ENCODE measurements around the gene CTNNA3.

The CTNNA3 gene

DNA sequence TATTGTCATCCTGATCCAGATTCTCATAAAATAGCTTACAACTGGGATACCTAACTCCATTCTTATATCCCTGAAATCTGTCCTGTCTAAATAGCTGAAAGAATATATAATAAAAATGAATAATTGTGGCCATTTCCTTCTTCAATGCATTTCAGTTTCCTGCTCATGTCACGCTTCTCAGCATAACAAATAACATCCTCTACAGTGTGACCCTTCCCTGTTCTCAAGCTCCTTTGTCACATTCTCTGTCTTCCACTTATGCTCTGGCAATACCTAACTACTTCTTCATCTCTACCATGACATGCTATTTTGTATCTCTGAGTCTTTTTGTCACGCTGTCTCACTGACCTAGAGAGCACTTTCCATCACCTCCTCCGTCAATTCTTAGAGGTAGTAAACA, 1654.2 kb downstream of the CTNNA3 start (continued):
- TF ChIP-seq ZNF610 (tag by site-specific recombination; IDR thresholded peaks at IDR 0.05; ENCODE audit: borderline replicate concordance): no peak
- no peak for TF ChIP-seq ZNF404 (tag by site-specific recombination; IDR thresholded peaks at IDR 0.05)
- no peak for TF ChIP-seq ZBTB44 (tag by site-specific recombination; IDR thresholded peaks at IDR 0.05)

- CTCF ChIA-PET: no interaction called here
- TF ChIP-seq MZF1 (tag by site-specific recombination; IDR thresholded peaks at IDR 0.05; ENCODE audit: borderline replicate concordance): no peak
- TF ChIP-seq ZNF416 (tag by site-specific recombination; IDR thresholded peaks at IDR 0.05): no peak
- TF ChIP-seq ZNF558 (tag by site-specific recombination; IDR thresholded peaks at IDR 0.05): no peak
- TF ChIP-seq ZNF391 (tag by site-specific recombination; IDR thresholded peaks at IDR 0.05; ENCODE audit: borderline replicate concordance, low read depth): no peak
- TF ChIP-seq, protein P1, sequence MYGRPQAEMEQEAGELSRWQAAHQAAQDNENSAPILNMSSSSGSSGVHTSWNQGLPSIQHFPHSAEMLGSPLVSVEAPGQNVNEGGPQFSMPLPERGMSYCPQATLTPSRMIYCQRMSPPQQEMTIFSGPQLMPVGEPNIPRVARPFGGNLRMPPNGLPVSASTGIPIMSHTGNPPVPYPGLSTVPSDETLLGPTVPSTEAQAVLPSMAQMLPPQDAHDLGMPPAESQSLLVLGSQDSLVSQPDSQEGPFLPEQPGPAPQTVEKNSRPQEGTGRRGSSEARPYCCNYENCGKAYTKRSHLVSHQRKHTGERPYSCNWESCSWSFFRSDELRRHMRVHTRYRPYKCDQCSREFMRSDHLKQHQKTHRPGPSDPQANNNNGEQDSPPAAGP (tag by site-specific recombination; IDR thresholded peaks at IDR 0.05): no peak
- no peak for TF ChIP-seq ZNF624 (tag by site-specific recombination; IDR thresholded peaks at IDR 0.05)
- TF ChIP-seq ZNF132 (tag by site-specific recombination; IDR thresholded peaks at IDR 0.05; ENCODE audit: borderline replicate concordance): no peak
- no peak for TF ChIP-seq PRDM6 (tag by site-specific recombination; IDR thresholded peaks at IDR 0.05)
- TF ChIP-seq ZXDB (tag by site-specific recombination; IDR thresholded peaks at IDR 0.05): no peak
- TF ChIP-seq OSR2 (tag by site-specific recombination; IDR thresholded peaks at IDR 0.05): no peak
- TF ChIP-seq ZNF114 (tag by site-specific recombination; IDR thresholded peaks at IDR 0.05): no peak
- no peak for TF ChIP-seq ZFP37 (tag by site-specific recombination; IDR thresholded peaks at IDR 0.05)
- no peak for TF ChIP-seq ZNF701 (tag by site-specific recombination; IDR thresholded peaks at IDR 0.05)
- no peak for TF ChIP-seq ZNF19 (tag by site-specific recombination; IDR thresholded peaks at IDR 0.05; ENCODE audit: low read depth)
- TF ChIP-seq ZNF645 (tag by site-specific recombination; IDR thresholded peaks at IDR 0.05): no peak
- no peak for TF ChIP-seq ZIC2 (tag by site-specific recombination; IDR thresholded peaks at IDR 0.05)
- TF ChIP-seq KLF9 (tag by site-specific recombination; IDR thresholded peaks at IDR 0.05; ENCODE audit: low read depth): no peak
- Histone ChIP-seq H3K4me3 (ENCODE audit: low read depth, low read length) (no peak overlapping the region), H3K9me3 (ENCODE audit: control insufficient read depth, insufficient read depth, low read depth, low read length) (no peaks in the 10 kb centered on the region), H3K4me1 (ENCODE audit: control insufficient read depth, insufficient read depth, low read length) (no peaks in the 10 kb centered on the region), H3K27ac (ENCODE audit: extremely low read depth, low read depth, low read length) (no peak overlapping the region), H3K36me3 (ENCODE audit: control insufficient read depth in 2 of 2, insufficient read depth in 1 of 2, low read length in 2 of 2) (no peaks in the 10 kb centered on the region)
- POLR2A ChIA-PET: no interaction called here
Observed at GRCh38 chr10:66038623-66039022, 1657.4 kb downstream of the CTNNA3 start.

DNA sequence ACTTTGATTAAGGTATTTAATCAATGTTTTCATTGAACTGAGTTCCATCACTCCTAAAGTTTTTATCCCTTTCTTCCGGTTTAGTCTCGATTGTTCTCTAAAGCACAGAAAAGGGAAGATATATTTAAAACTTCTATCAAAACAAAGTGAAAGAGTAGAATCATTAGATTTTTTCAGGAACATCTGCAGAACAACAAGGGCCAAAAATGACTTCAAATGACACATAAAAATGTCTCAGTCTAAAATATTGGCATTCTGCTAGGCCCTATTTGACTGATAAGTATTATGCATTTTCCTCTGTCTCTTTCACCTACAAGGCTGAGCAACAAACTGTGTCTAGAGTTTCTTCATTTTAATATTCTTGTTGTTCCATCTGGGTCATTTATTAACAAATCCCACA, 1669.7 kb downstream of the CTNNA3 start:
- ChIA-PET CTCF (no interaction called here), POLR2A (no interaction called here)
- Histone ChIP-seq H3K9me3 (ENCODE audit: control insufficient read depth, insufficient read depth, low read depth, low read length) (no peaks in the 10 kb centered on the region), H3K4me1 (ENCODE audit: control insufficient read depth, insufficient read depth, low read length) (no peaks in the 10 kb centered on the region), H3K4me3 (ENCODE audit: low read depth, low read length) (no peak overlapping the region), H3K36me3 (ENCODE audit: control insufficient read depth in 2 of 2, insufficient read depth in 1 of 2, low read length in 2 of 2) (no peaks in the 10 kb centered on the region), H3K27ac (ENCODE audit: extremely low read depth, low read depth, low read length) (no peak overlapping the region)
- TF ChIP-seq ZNF138 (tag by site-specific recombination; IDR thresholded peaks at IDR 0.05; ENCODE audit: borderline replicate concordance): no peak
- no peak for TF ChIP-seq ZNF654 (tag by site-specific recombination; IDR thresholded peaks at IDR 0.05; ENCODE audit: low read depth)
- TF ChIP-seq ZNF214 (tag by site-specific recombination; IDR thresholded peaks at IDR 0.05; ENCODE audit: borderline replicate concordance): no peak
- no peak for TF ChIP-seq ZNF174 (tag by site-specific recombination; IDR thresholded peaks at IDR 0.05)
- TF ChIP-seq ZNF2 (tag by site-specific recombination; IDR thresholded peaks at IDR 0.05): no peak
- no peak for TF ChIP-seq ZNF558 (tag by site-specific recombination; IDR thresholded peaks at IDR 0.05)
- TF ChIP-seq PRDM1 (tag by site-specific recombination; IDR thresholded peaks at IDR 0.05): no peak
- no peak for TF ChIP-seq MZF1 (tag by site-specific recombination; IDR thresholded peaks at IDR 0.05; ENCODE audit: borderline replicate concordance)
- TF ChIP-seq, protein P2, sequence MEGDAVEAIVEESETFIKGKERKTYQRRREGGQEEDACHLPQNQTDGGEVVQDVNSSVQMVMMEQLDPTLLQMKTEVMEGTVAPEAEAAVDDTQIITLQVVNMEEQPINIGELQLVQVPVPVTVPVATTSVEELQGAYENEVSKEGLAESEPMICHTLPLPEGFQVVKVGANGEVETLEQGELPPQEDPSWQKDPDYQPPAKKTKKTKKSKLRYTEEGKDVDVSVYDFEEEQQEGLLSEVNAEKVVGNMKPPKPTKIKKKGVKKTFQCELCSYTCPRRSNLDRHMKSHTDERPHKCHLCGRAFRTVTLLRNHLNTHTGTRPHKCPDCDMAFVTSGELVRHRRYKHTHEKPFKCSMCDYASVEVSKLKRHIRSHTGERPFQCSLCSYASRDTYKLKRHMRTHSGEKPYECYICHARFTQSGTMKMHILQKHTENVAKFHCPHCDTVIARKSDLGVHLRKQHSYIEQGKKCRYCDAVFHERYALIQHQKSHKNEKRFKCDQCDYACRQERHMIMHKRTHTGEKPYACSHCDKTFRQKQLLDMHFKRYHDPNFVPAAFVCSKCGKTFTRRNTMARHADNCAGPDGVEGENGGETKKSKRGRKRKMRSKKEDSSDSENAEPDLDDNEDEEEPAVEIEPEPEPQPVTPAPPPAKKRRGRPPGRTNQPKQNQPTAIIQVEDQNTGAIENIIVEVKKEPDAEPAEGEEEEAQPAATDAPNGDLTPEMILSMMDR (tag by site-specific recombination; IDR thresholded peaks at IDR 0.05): no peak
- TF ChIP-seq ZNF132 (tag by site-specific recombination; IDR thresholded peaks at IDR 0.05; ENCODE audit: borderline replicate concordance): no peak
- no peak for TF ChIP-seq KLF9 (tag by site-specific recombination; IDR thresholded peaks at IDR 0.05; ENCODE audit: low read depth)
- no peak for TF ChIP-seq ZNF560 (tag by site-specific recombination; IDR thresholded peaks at IDR 0.05; ENCODE audit: borderline replicate concordance)
